Activated naive CD4-positive, alpha-beta T cell treated with anti-CD3 and anti-CD28 coated beads, Interleukin-2, amount 50 U/mL, for 24 hours (primary cell): ENCODE results near the gene LMNB1.
A peak's percentile ranks its signal among the peaks of the same experiment; 100 is the strongest.
"Not testable (repeated sequence)": the region's sequence is repeated elsewhere in the genome, so short reads cannot be mapped to it uniquely, and the experiment has no call there.

Source experiments
- H3K27ac Mint-ChIP-seq: one replicate; pipeline ENCODE4 v1.8.0; 2021; ENCODE audit warnings: mild to moderate bottlenecking, mixed read lengths
- H3K27me3 Mint-ChIP-seq: one replicate; pipeline ENCODE4 v1.8.0; 2021; ENCODE audit warnings: mixed read lengths
- H3K36me3 Mint-ChIP-seq: one replicate; pipeline ENCODE4 v1.8.0; 2021; ENCODE audit warnings: mixed read lengths
- H3K4me1 Mint-ChIP-seq: one replicate; pipeline ENCODE4 v1.8.0; 2021; ENCODE audit warnings: mixed read lengths
- H3K4me3 Mint-ChIP-seq: one replicate; pipeline ENCODE4 v1.8.0; 2021; ENCODE audit warnings: mild to moderate bottlenecking, mixed read lengths
- H3K9me3 Mint-ChIP-seq: one replicate; pipeline ENCODE4 v1.8.0; 2021; ENCODE audit warnings: mixed read lengths

LMNB1 gene, protein sequence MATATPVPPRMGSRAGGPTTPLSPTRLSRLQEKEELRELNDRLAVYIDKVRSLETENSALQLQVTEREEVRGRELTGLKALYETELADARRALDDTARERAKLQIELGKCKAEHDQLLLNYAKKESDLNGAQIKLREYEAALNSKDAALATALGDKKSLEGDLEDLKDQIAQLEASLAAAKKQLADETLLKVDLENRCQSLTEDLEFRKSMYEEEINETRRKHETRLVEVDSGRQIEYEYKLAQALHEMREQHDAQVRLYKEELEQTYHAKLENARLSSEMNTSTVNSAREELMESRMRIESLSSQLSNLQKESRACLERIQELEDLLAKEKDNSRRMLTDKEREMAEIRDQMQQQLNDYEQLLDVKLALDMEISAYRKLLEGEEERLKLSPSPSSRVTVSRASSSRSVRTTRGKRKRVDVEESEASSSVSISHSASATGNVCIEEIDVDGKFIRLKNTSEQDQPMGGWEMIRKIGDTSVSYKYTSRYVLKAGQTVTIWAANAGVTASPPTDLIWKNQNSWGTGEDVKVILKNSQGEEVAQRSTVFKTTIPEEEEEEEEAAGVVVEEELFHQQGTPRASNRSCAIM

GRCh38 chr5:126776499-126777256 lies at the start of gene LMNB1:
Gene LMNB1, plus strand, starts transcription at chr5:126777136. Its CDS starts 373 bp downstream, at chr5:126777509.
- no peaks in the 10 kb centered on the region for H3K9me3 Mint-ChIP-seq
- peak within 1 kb of the TSS; percentile 98 for H3K27ac Mint-ChIP-seq
- peaks cover 20% of the 10 kb centered on the region for H3K4me1 Mint-ChIP-seq
- no peaks in the 10 kb centered on the region for H3K27me3 Mint-ChIP-seq
- H3K4me3 Mint-ChIP-seq, result peak within 1 kb of the TSS; percentile 88
- H3K36me3 Mint-ChIP-seq, result no peaks in the 10 kb centered on the region

- Mint-ChIP-seq H3K27me3 (no peaks in the 10 kb centered on the region), H3K36me3 (no peaks in the 10 kb centered on the region), H3K9me3 (no peaks in the 10 kb centered on the region), H3K27ac (no peak overlapping the region), H3K4me1 (peaks cover 6% of the 10 kb centered on the region), H3K4me3 (no peak overlapping the region)
Measured at GRCh38 chr5:126732716-126733115, 44.2 kb upstream of the LMNB1 start.

- not testable (repeated sequence) for H3K36me3 Mint-ChIP-seq, H3K27me3 Mint-ChIP-seq, H3K9me3 Mint-ChIP-seq, H3K4me3 Mint-ChIP-seq, H3K4me1 Mint-ChIP-seq, H3K27ac Mint-ChIP-seq
Measured at GRCh38 chr5:126734573-126734972, 42.4 kb upstream of the LMNB1 start.

- H3K4me3 Mint-ChIP-seq, result no peak overlapping the region
- peaks cover under 1% of the 10 kb centered on the region for H3K4me1 Mint-ChIP-seq
- no peaks in the 10 kb centered on the region for H3K27me3 Mint-ChIP-seq
Measured at GRCh38 chr5:126736141-126736540, 40.8 kb upstream of the LMNB1 start.

DNA sequence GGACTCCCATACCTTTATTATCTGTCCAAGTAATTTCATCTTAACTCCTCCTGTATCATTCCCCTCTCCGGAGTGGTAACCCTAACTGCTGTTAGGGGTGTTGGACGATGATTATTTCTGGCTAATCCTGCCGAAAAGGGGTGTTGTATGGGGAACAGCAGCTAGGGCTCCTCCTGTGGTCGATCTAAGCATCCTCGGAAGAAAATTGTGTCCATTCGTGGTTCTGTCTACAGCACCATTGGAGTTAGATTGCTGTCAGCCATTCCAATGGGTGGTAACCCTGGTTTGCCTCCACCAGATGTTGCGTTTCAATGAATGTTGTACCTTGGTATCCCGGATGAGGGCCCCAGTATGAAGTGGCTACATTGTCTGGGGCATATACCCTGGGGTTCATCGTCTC lies 35.6 kb upstream of the LMNB1 start:
- no peaks in the 10 kb centered on the region for H3K9me3 Mint-ChIP-seq
- peaks cover 6% of the 10 kb centered on the region for H3K4me1 Mint-ChIP-seq
- no peaks in the 10 kb centered on the region for H3K36me3 Mint-ChIP-seq
- H3K27me3 Mint-ChIP-seq, result no peaks in the 10 kb centered on the region
- no peak overlapping the region for H3K27ac Mint-ChIP-seq
- H3K4me3 Mint-ChIP-seq, result no peak overlapping the region

More at GRCh38 chr5:126736141-126736540, 40.8 kb upstream of the LMNB1 start:
- Mint-ChIP-seq H3K27ac (peak overlapping the region; percentile 16), H3K36me3 (no peaks in the 10 kb centered on the region), H3K9me3 (no peaks in the 10 kb centered on the region)

DNA sequence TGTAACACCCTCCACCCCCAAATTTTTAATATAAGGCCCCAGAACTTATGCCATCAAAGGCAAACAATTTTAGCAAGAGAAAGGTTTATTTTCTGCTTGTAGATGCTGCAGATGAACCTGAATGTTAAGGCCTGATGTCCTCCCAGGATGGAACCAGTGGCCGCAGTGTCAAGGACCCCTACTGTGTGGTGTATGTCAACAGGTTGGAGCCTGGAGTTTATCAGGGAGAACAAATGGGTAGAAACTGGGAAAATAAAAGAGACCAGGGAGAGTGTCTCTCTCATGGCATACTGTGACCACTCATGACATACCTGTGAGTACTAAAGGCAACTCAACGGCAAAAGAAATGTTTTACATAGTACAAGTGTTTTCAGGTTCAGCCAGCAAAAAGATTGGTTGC lies 34.5 kb upstream of the LMNB1 start:
- no peak overlapping the region for H3K27ac Mint-ChIP-seq
- no peak overlapping the region for H3K4me3 Mint-ChIP-seq
- peaks cover 10% of the 10 kb centered on the region for H3K4me1 Mint-ChIP-seq
- H3K27me3 Mint-ChIP-seq, result no peaks in the 10 kb centered on the region
- no peaks in the 10 kb centered on the region for H3K36me3 Mint-ChIP-seq
- H3K9me3 Mint-ChIP-seq, result no peaks in the 10 kb centered on the region

GRCh38 chr5:126744836-126745235 lies 32.1 kb upstream of the LMNB1 start:
- no peak overlapping the region for H3K4me3 Mint-ChIP-seq
- peaks cover 26% of the 10 kb centered on the region for H3K4me1 Mint-ChIP-seq
- H3K27ac Mint-ChIP-seq, result peak overlapping the region; percentile 41
- no peaks in the 10 kb centered on the region for H3K36me3 Mint-ChIP-seq
- H3K27me3 Mint-ChIP-seq, result no peaks in the 10 kb centered on the region
- H3K9me3 Mint-ChIP-seq, result no peaks in the 10 kb centered on the region

- no peaks in the 10 kb centered on the region for H3K27me3 Mint-ChIP-seq
- no peak overlapping the region for H3K4me3 Mint-ChIP-seq
- H3K9me3 Mint-ChIP-seq, result no peaks in the 10 kb centered on the region
- peaks cover 28% of the 10 kb centered on the region for H3K4me1 Mint-ChIP-seq
- H3K27ac Mint-ChIP-seq, result peak overlapping the region; percentile 23
- no peaks in the 10 kb centered on the region for H3K36me3 Mint-ChIP-seq
Measured at GRCh38 chr5:126745259-126745992, 31.5 kb upstream of the LMNB1 start.

- Mint-ChIP-seq H3K36me3 (no peaks in the 10 kb centered on the region), H3K27me3 (no peaks in the 10 kb centered on the region), H3K9me3 (no peaks in the 10 kb centered on the region), H3K4me1 (peaks cover 28% of the 10 kb centered on the region), H3K27ac (no peak overlapping the region), H3K4me3 (no peak overlapping the region)
Measured at GRCh38 chr5:126746290-126746689, 30.6 kb upstream of the LMNB1 start.

- Mint-ChIP-seq H3K27ac (no peak overlapping the region), H3K27me3 (no peaks in the 10 kb centered on the region), H3K4me1 (peaks cover 20% of the 10 kb centered on the region), H3K9me3 (no peaks in the 10 kb centered on the region), H3K36me3 (no peaks in the 10 kb centered on the region), H3K4me3 (no peak overlapping the region)
Measured at GRCh38 chr5:126752081-126752785, 24.7 kb upstream of the LMNB1 start.

- H3K4me1 Mint-ChIP-seq, result peaks cover 13% of the 10 kb centered on the region
- no peaks in the 10 kb centered on the region for H3K9me3 Mint-ChIP-seq
- H3K36me3 Mint-ChIP-seq, result no peaks in the 10 kb centered on the region
- H3K27me3 Mint-ChIP-seq, result no peaks in the 10 kb centered on the region
- no peak overlapping the region for H3K4me3 Mint-ChIP-seq
- no peak overlapping the region for H3K27ac Mint-ChIP-seq
Measured at GRCh38 chr5:126753227-126753626, 23.7 kb upstream of the LMNB1 start.

DNA sequence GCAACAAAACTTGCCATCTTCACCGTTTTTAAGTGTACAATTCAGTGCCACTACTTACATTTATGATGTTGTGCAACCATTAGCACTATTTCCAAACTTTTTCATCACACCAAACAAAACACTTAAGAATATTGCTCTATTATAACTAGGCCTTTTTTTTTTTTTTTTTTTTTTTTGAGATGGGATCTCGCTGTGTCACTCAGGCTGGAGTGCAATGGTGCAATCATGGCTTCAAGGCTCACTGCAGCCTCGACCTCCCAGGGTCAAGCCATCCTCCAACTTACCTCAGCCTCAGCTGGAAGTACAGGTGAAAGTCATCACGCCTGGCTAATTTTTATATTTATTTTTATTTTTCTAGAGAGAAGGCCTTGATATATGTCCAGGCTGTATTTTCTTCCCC lies 22.3 kb upstream of the LMNB1 start:
- Mint-ChIP-seq H3K27ac (no peak overlapping the region), H3K27me3 (no peaks in the 10 kb centered on the region), H3K4me3 (no peak overlapping the region), H3K9me3 (no peaks in the 10 kb centered on the region), H3K36me3 (no peaks in the 10 kb centered on the region), H3K4me1 (peaks cover 19% of the 10 kb centered on the region)

DNA sequence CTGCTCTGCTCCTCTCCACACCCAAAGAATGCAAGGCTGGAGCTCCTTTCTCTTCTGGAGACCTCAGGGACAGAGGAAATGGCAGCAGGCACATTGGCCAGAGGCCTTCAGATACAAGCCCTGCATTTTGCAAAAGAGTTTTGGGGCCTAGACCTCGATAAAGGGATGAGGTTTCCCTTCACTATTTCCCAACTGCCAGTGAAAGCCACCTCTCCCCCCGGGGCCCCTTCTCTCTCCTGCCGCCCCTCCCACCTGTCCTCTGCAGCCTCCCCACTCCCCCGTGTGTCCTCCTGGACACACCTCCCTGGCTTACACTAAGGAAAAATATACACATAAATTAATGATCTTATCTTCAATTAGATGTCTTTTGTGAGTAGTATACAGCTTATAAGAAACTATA lies 21.3 kb upstream of the LMNB1 start:
- Mint-ChIP-seq H3K4me3 (no peak overlapping the region), H3K27me3 (no peaks in the 10 kb centered on the region), H3K9me3 (no peaks in the 10 kb centered on the region), H3K4me1 (peaks cover 15% of the 10 kb centered on the region), H3K36me3 (no peaks in the 10 kb centered on the region), H3K27ac (no peak overlapping the region)

GRCh38 chr5:126757713-126758357 lies 19.1 kb upstream of the LMNB1 start:
- H3K4me1 Mint-ChIP-seq, result peaks cover 29% of the 10 kb centered on the region
- H3K27ac Mint-ChIP-seq, result no peak overlapping the region

More at GRCh38 chr5:126757713-126758357, 19.1 kb upstream of the LMNB1 start:
- no peaks in the 10 kb centered on the region for H3K9me3 Mint-ChIP-seq
- H3K4me3 Mint-ChIP-seq, result no peak overlapping the region
- H3K36me3 Mint-ChIP-seq, result no peaks in the 10 kb centered on the region
- H3K27me3 Mint-ChIP-seq, result no peaks in the 10 kb centered on the region
